Smooth muscle cell (in vitro differentiated cells): ENCODE data around the gene EPB41L2. TPM values are rescaled to one million over a fixed set of nuclear protein-coding genes. Genes with fewer than 3 reads are reported as not detected.
A peak's percentile ranks its signal among the peaks of the same experiment; 100 is the strongest.

ENCODE experiments used
- DNase-seq: peaks from one replicate; lab custom pipeline; 2025; ENCODE audit not compliant: unreplicated experiment; lab: John Stamatoyannopoulos, UW
- H2AFZ ChIP-seq: fragments of 200-600 bp; sonication (generic); 2 replicates; pipeline ENCODE4 v1.6.0; 2016; ENCODE audit warnings: antibody characterized with exemption, low read depth, mild to moderate bottlenecking
- H3F3A ChIP-seq: fragments of 200-600 bp; sonication (generic); 2 replicates; pipeline ENCODE4 v1.6.0; 2017; ENCODE audit warnings: antibody characterized with exemption, low read depth
- H3K27ac ChIP-seq: fragments of 200-600 bp; sonication (generic); 2 replicates; pipeline ENCODE4 v1.5.1; 2016; ENCODE audit warnings: low read depth, mild to moderate bottlenecking
- H3K27me3 ChIP-seq: fragments of 200-600 bp; sonication (generic); 2 replicates; pipeline ENCODE4 v1.6.1; 2016; ENCODE audit warnings: low read depth, mild to moderate bottlenecking
- H3K36me3 ChIP-seq: fragments of 200-600 bp; sonication (generic); 2 replicates; pipeline ENCODE4 v1.5.1; 2016; ENCODE audit warnings: low read depth
- H3K4me1 ChIP-seq: fragments of 200-600 bp; sonication (generic); 2 replicates; pipeline ENCODE4 v1.5.1; 2016; ENCODE audit warnings: low read depth
- H3K4me2 ChIP-seq: fragments of 200-600 bp; sonication (generic); 2 replicates; pipeline ENCODE4 v1.6.0; 2016; ENCODE audit warnings: mild to moderate bottlenecking
- H3K4me3 ChIP-seq: fragments of 200-600 bp; sonication (generic); 2 replicates; pipeline ENCODE4 v1.5.1; 2016; ENCODE audit warnings: mild to moderate bottlenecking
- H3K79me2 ChIP-seq: fragments of 200-600 bp; sonication (generic); 2 replicates; pipeline ENCODE4 v1.6.0; 2016; ENCODE audit warnings: low read depth, mild to moderate bottlenecking
- H3K9ac ChIP-seq: fragments of 200-600 bp; sonication (generic); 2 replicates; pipeline ENCODE4 v1.6.0; 2016; ENCODE audit warnings: low read depth
- H3K9me3 ChIP-seq: fragments of 200-600 bp; sonication (generic); replicated peaks from 2 replicates; pipeline ENCODE4 v1.5.1; 2016; ENCODE audit warnings: low read depth
- H4K20me1 ChIP-seq: fragments of 200-600 bp; sonication (generic); 2 replicates; pipeline ENCODE4 v1.6.0; 2016; ENCODE audit warnings: low read depth
- WGBS: methylation state at CpG from one replicate; pipeline ENCODE4 v1.1.7; 2016; ENCODE audit warnings: low lambda C conversion rate; 5-methylcytosine and 5-hydroxymethylcytosine counted together
- polyA plus RNA-seq: library from polyadenylated mRNA; unstranded; fragments of >200 nt; fragmentation: Nextera tagmentation; extraction: Ambion mirVana; gene quantifications from 2 replicates; pipeline ENCODE4 v1.2.1, GENCODE V29; 2016
- total RNA-seq: library from RNA; depleted of rRNA; stranded (reverse); fragments of >200 nt; gene quantifications from 2 replicates; pipeline ENCODE4 v1.2.3, GENCODE V29; 2014
- TF ChIP-seq, protein P1 (sequence below): fragments of 200-600 bp; sonication (generic); IDR thresholded peaks from 2 replicates; pipeline ENCODE4 v1.5.1; 2017; ENCODE audit warnings: borderline replicate concordance, mild to moderate bottlenecking, antibody characterized with exemption; ENCODE audit not compliant: insufficient read depth, poor library complexity, severe bottlenecking

EPB41L2 gene
- total and polyA plus RNA-seq, 2 experiments from 2014 or later, result 40.2 to 44.6 TPM

DNA sequence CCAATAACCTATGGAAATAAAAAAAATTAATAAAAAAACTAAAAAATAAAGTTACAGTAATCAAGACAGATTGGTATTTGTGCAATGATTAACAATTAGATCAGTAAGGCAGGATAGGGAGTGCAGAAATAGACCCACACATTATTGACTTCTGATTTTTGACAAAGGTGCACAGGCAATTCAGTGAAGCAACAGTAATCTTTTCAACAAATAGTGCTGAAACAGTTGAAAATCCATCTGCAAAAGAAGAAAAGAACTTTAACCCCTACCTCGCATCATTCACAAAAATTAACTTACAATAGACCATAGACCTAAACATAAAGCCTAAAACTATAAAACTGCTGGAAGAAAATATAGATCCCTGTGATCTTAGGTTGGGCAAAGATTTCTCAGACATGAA, 240.3 kb downstream of the EPB41L2 start:
- WGBS, result 91% methylated on average over 1 of the region's 1 CpG
- Histone ChIP-seq H3K4me3 (no peak overlapping the region), H4K20me1 (no peaks in the 10 kb centered on the region), H2AFZ (no peak overlapping the region), H3K27me3 (no peaks in the 10 kb centered on the region), H3K9me3 (no peaks in the 10 kb centered on the region), H3K79me2 (no peaks in the 10 kb centered on the region), H3K4me1 (no peaks in the 10 kb centered on the region), H3K9ac (no peak overlapping the region), H3K4me2 (no peak overlapping the region), H3K27ac (no peak overlapping the region), H3F3A (no peaks in the 10 kb centered on the region), H3K36me3 (no peaks in the 10 kb centered on the region)
- no peak for DNase-seq
- TF ChIP-seq, protein P1, sequence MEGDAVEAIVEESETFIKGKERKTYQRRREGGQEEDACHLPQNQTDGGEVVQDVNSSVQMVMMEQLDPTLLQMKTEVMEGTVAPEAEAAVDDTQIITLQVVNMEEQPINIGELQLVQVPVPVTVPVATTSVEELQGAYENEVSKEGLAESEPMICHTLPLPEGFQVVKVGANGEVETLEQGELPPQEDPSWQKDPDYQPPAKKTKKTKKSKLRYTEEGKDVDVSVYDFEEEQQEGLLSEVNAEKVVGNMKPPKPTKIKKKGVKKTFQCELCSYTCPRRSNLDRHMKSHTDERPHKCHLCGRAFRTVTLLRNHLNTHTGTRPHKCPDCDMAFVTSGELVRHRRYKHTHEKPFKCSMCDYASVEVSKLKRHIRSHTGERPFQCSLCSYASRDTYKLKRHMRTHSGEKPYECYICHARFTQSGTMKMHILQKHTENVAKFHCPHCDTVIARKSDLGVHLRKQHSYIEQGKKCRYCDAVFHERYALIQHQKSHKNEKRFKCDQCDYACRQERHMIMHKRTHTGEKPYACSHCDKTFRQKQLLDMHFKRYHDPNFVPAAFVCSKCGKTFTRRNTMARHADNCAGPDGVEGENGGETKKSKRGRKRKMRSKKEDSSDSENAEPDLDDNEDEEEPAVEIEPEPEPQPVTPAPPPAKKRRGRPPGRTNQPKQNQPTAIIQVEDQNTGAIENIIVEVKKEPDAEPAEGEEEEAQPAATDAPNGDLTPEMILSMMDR, result no peak

DNA sequence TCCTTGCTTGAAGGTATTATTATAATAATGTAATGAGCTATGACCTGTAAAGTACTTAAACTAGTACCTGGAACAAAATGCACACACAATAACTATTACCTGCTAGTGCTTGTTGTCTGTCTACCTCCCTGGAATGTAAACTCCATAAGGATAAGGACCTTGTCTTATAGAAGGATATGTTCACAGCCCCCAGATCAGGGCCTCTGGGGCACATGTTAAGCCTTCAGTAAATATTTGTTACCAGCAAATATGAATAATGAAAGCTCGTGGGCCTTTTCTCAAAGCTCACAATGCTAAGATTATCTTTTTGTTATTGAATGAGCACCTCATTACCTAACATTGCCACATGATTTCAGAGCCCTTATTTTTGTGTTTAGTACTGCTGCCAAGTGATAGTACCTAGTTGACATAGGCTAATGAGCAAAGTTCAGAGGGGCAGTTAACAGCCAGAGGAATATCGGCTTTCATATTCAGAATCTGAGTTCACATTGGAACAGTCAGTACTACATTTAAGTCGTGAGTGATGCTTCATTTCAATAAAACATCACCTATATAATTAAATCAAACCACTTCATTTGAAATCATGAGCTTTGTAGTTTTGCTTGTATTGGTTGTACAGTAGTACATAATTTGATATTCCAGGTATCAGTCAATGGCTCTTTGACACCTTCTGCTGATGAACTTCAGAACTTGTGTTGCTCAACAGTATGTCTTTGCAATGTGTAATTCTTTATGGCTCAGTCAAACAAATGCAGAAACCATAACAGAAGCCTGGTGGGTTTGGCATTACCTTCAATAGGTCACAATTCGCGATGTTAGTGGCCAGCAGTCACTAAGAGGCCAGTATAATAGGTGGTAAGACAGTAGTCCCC, 247.6 kb downstream of the EPB41L2 start:
- DNase-seq, result no peak
- no peak overlapping the region for H3K9ac ChIP-seq
- TF ChIP-seq, protein P1, result no peak
- H3F3A ChIP-seq, result no peaks in the 10 kb centered on the region
- no peak overlapping the region for H3K4me3 ChIP-seq
- H4K20me1 ChIP-seq, result no peaks in the 10 kb centered on the region
- H3K9me3 ChIP-seq, result no peaks in the 10 kb centered on the region
- no peaks in the 10 kb centered on the region for H3K27me3 ChIP-seq
- H3K27ac ChIP-seq, result no peak overlapping the region
- no peaks in the 10 kb centered on the region for H3K36me3 ChIP-seq
- H3K79me2 ChIP-seq, result no peaks in the 10 kb centered on the region
- 95% methylated on average over 5 of the region's 5 CpGs for WGBS
- peaks cover 3% of the 10 kb centered on the region for H3K4me1 ChIP-seq
- no peak overlapping the region for H2AFZ ChIP-seq
- no peak overlapping the region for H3K4me2 ChIP-seq

DNA sequence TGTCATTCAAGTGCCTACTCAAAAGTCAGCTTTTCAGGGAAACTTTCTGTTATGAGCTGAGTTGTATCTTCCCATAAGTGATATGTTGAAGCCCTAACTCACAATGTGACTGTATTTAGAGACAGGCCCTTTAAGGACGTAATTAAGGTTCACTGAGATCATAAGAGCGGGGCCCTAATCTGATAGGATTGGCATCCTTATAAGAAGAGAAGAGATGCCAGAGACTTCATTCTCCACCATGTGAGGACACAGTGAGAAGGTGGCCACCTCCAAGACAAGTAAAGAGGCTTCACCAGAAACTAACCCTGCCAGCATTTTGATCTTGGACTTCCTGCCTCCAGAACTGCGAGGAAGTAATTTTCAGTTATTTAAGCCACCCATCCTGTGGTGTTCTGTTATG, 248.5 kb downstream of the EPB41L2 start:
- H4K20me1 ChIP-seq, result no peaks in the 10 kb centered on the region
- no peak overlapping the region for H3K4me2 ChIP-seq
- no peak overlapping the region for H3K27ac ChIP-seq
- H3K9me3 ChIP-seq, result no peaks in the 10 kb centered on the region
- no peak for DNase-seq
- TF ChIP-seq, protein P1, result no peak
- no peaks in the 10 kb centered on the region for H3K79me2 ChIP-seq
- H3F3A ChIP-seq, result no peaks in the 10 kb centered on the region
- H2AFZ ChIP-seq, result no peak overlapping the region
- peaks cover 3% of the 10 kb centered on the region for H3K4me1 ChIP-seq
- no peak overlapping the region for H3K4me3 ChIP-seq
- H3K36me3 ChIP-seq, result no peaks in the 10 kb centered on the region
- H3K9ac ChIP-seq, result no peak overlapping the region
- H3K27me3 ChIP-seq, result no peaks in the 10 kb centered on the region
- WGBS, result 95% methylated on average over 3 of the region's 3 CpGs

DNA sequence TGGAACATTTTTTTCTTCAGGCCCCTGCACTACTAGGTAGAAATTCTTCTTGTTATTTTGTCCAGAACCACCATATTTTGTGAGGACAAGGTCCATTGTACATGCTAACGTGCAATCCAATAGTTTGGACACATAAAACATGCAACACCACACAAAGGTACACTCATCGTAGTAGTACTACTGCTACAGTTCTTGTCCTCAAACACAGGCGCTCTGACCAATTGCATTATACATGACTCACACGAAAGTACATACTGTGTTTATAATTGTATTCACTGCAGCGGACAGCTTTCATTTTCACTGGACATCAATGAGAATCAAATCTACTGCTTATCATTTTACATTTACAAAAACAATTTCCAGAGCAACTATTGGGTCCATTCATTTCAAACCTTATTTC, 251.1 kb downstream of the EPB41L2 start:
- Histone ChIP-seq H3K4me2 (peak overlapping the region; percentile 44), H4K20me1 (no peaks in the 10 kb centered on the region), H3F3A (no peaks in the 10 kb centered on the region), H3K9me3 (no peaks in the 10 kb centered on the region), H3K27me3 (no peaks in the 10 kb centered on the region), H2AFZ (no peak overlapping the region), H3K27ac (no peak overlapping the region), H3K9ac (no peak overlapping the region), H3K36me3 (no peaks in the 10 kb centered on the region), H3K4me3 (no peak overlapping the region), H3K4me1 (peaks cover 3% of the 10 kb centered on the region), H3K79me2 (no peaks in the 10 kb centered on the region)
- 84% methylated on average over 5 of the region's 5 CpGs for WGBS
- no peak for DNase-seq
- TF ChIP-seq, protein P1, result no peak
